ENCODE data around the gene RDX.

The RDX gene

GRCh38 chr11:110165039-110165925 is 131.1 kb downstream of the RDX start:
- ChIA-PET POLR2A (no interaction called here), CTCF (no interaction called here)
- TF ChIP-seq ZNF384 (IDR thresholded peaks at IDR 0.05) = no peak
- TF ChIP-seq L3MBTL2 (conservative IDR thresholded peaks at IDR 0.05) = no peak
- no peak for TF ChIP-seq NFRKB (IDR thresholded peaks at IDR 0.05)
- no peak for TF ChIP-seq FOXA1 (IDR thresholded peaks at IDR 0.05)
- no peak for TF ChIP-seq FOXM1 (IDR thresholded peaks at IDR 0.05; ENCODE audit: borderline replicate concordance)
- TF ChIP-seq FOXK2 (IDR thresholded peaks at IDR 0.05) = no peak
- no peak for TF ChIP-seq LEF1 (IDR thresholded peaks at IDR 0.05; ENCODE audit: borderline replicate concordance)
- TF ChIP-seq, protein P1, sequence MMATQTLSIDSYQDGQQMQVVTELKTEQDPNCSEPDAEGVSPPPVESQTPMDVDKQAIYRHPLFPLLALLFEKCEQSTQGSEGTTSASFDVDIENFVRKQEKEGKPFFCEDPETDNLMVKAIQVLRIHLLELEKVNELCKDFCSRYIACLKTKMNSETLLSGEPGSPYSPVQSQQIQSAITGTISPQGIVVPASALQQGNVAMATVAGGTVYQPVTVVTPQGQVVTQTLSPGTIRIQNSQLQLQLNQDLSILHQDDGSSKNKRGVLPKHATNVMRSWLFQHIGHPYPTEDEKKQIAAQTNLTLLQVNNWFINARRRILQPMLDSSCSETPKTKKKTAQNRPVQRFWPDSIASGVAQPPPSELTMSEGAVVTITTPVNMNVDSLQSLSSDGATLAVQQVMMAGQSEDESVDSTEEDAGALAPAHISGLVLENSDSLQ (IDR thresholded peaks at IDR 0.05) = no peak
- TF ChIP-seq CTBP1 (IDR thresholded peaks at IDR 0.05; ENCODE audit: borderline replicate concordance) = no peak
- TF ChIP-seq SUZ12 (IDR thresholded peaks at IDR 0.05) = no peak
- TF ChIP-seq ARNT (IDR thresholded peaks at IDR 0.05) = no peak
- TF ChIP-seq HDGF (IDR thresholded peaks at IDR 0.05; ENCODE audit: borderline replicate concordance) = no peak
- TF ChIP-seq SP1 (IDR thresholded peaks at IDR 0.05) = no peak
- no peak for TF ChIP-seq TARDBP (IDR thresholded peaks at IDR 0.05)
- no peak for TF ChIP-seq BHLHE40 (IDR thresholded peaks at IDR 0.05; ENCODE audit: borderline replicate concordance)
- TF ChIP-seq ELF4 (IDR thresholded peaks at IDR 0.05) = no peak
- no peak for DNase-seq (ENCODE audit: extremely low spot score)

DNA sequence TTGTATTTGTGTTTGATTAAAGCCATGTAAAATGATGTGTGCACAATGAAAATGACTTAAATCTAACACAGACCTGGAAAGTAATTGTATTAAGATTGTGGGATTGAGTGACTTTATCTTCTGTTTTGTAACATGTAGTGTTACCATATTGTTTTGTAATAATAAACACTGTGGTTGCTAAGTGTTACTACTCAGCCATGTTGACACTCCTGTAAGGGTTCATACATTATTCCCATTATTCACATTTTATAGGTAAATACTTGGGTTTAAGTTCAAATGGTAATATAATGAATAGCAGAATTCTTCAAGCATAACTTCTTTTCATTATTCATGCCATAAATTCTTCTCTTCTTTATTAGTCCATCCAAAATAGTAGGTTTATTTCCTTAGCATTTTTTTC is 134.2 kb downstream of the RDX start:
- no peak for DNase-seq (ENCODE audit: extremely low spot score)
- ChIA-PET CTCF (interaction anchor here (0.5 kb wide), 1 partner anchor 418 kb away, joined by 3 read pairs; no protein-coding TSS in a partner anchor), POLR2A (no interaction called here)
- TF ChIP-seq TARDBP (IDR thresholded peaks at IDR 0.05) (no peak), L3MBTL2 (conservative IDR thresholded peaks at IDR 0.05) (no peak), FOXK2 (IDR thresholded peaks at IDR 0.05) (no peak), ELF4 (IDR thresholded peaks at IDR 0.05) (no peak), ZNF384 (IDR thresholded peaks at IDR 0.05) (no peak), LEF1 (IDR thresholded peaks at IDR 0.05; ENCODE audit: borderline replicate concordance) (no peak), ARNT (IDR thresholded peaks at IDR 0.05) (no peak)

- TF ChIP-seq, protein P1 (IDR thresholded peaks at IDR 0.05) = no peak
- TF ChIP-seq SUZ12 (IDR thresholded peaks at IDR 0.05) (no peak), ARNT (IDR thresholded peaks at IDR 0.05) (no peak), LEF1 (IDR thresholded peaks at IDR 0.05; ENCODE audit: borderline replicate concordance) (no peak), BHLHE40 (IDR thresholded peaks at IDR 0.05; ENCODE audit: borderline replicate concordance) (no peak), ZNF384 (IDR thresholded peaks at IDR 0.05) (no peak), L3MBTL2 (conservative IDR thresholded peaks at IDR 0.05) (no peak), CTBP1 (IDR thresholded peaks at IDR 0.05; ENCODE audit: borderline replicate concordance) (no peak), SP1 (IDR thresholded peaks at IDR 0.05) (no peak), NFRKB (IDR thresholded peaks at IDR 0.05) (no peak), ELF4 (IDR thresholded peaks at IDR 0.05) (no peak)
- no peak for DNase-seq (ENCODE audit: extremely low spot score)
- ChIA-PET POLR2A (no interaction called here), CTCF (no interaction called here)
These were observed 135.4 kb downstream of the RDX start for GRCh38 chr11:110161061-110161460.

- no peak for TF ChIP-seq FOXK2 (IDR thresholded peaks at IDR 0.05)
- POLR2A ChIA-PET = interaction anchor here (0.6 kb wide), 1 partner anchor 46 kb away, joined by 3 read pairs; no protein-coding TSS in a partner anchor
- CTCF ChIA-PET = no interaction called here
- DNase-seq (ENCODE audit: extremely low spot score) = no peak
These were observed 136.0 kb downstream of the RDX start for GRCh38 chr11:110160437-110160836.

- CTCF ChIA-PET = no interaction called here
- TF ChIP-seq ZNF384 (IDR thresholded peaks at IDR 0.05) (no peak), ELF4 (IDR thresholded peaks at IDR 0.05) (no peak), TARDBP (IDR thresholded peaks at IDR 0.05) (no peak), FOXK2 (IDR thresholded peaks at IDR 0.05) (no peak), NFRKB (IDR thresholded peaks at IDR 0.05) (no peak), CTBP1 (IDR thresholded peaks at IDR 0.05; ENCODE audit: borderline replicate concordance) (no peak), SP1 (IDR thresholded peaks at IDR 0.05) (no peak), ARNT (IDR thresholded peaks at IDR 0.05) (no peak), SUZ12 (IDR thresholded peaks at IDR 0.05) (no peak), FOXM1 (IDR thresholded peaks at IDR 0.05; ENCODE audit: borderline replicate concordance) (no peak), BHLHE40 (IDR thresholded peaks at IDR 0.05; ENCODE audit: borderline replicate concordance) (no peak), FOXA1 (IDR thresholded peaks at IDR 0.05) (no peak), LEF1 (IDR thresholded peaks at IDR 0.05; ENCODE audit: borderline replicate concordance) (no peak)
- TF ChIP-seq, protein P1 (IDR thresholded peaks at IDR 0.05) = no peak
- DNase-seq (ENCODE audit: extremely low spot score) = no peak
- POLR2A ChIA-PET = interaction anchor here (0.6 kb wide), 1 partner anchor 46 kb away, joined by 3 read pairs; no protein-coding TSS in a partner anchor
These were observed 136.4 kb downstream of the RDX start for GRCh38 chr11:110160016-110160415.

DNA sequence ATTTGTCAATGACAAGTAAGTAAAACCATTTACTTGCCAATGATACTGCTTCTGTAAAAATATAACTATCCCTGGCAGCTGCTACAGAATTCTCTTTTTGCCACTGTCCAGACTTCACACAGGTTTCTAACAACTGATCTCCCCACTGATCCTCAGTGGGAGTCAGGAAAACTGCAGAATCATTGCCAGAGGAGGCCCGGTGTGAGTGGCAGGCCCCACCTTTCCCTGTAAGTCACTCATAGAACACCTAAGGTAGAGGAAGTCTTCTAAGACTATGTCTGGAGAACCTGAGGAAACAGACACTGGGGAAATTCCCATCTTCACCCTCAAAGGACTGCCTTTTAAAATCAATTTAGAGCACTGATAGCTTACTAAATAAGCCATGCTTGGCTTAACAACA is 136.9 kb downstream of the RDX start:
- ChIA-PET POLR2A (no interaction called here), CTCF (no interaction called here)
- TF ChIP-seq ELF4 (IDR thresholded peaks at IDR 0.05) = no peak
- no peak for TF ChIP-seq TARDBP (IDR thresholded peaks at IDR 0.05)
- TF ChIP-seq L3MBTL2 (conservative IDR thresholded peaks at IDR 0.05) = no peak
- no peak for TF ChIP-seq CTBP1 (IDR thresholded peaks at IDR 0.05; ENCODE audit: borderline replicate concordance)
- TF ChIP-seq NFRKB (IDR thresholded peaks at IDR 0.05) = no peak
- no peak for TF ChIP-seq HDGF (IDR thresholded peaks at IDR 0.05; ENCODE audit: borderline replicate concordance)
- TF ChIP-seq, protein P1 (IDR thresholded peaks at IDR 0.05) = no peak
- no peak for TF ChIP-seq ARNT (IDR thresholded peaks at IDR 0.05)
- TF ChIP-seq FOXK2 (IDR thresholded peaks at IDR 0.05) = no peak
- TF ChIP-seq ZNF384 (IDR thresholded peaks at IDR 0.05) = no peak
- no peak for DNase-seq (ENCODE audit: extremely low spot score)
